Keratinocyte (primary cell): ENCODE data around the gene CYP19A1.

Experiments used
- EZH2 ChIP-seq: IDR thresholded peaks from one replicate; pipeline ENCODE4 v1.6.1; 2012; ENCODE audit warnings: inconsistent platforms, mild to moderate bottlenecking, low read length, moderate library complexity
- TF ChIP-seq, protein P1 (sequence below), 3 experiments: IDR thresholded peaks in 1 of 3; conservative IDR thresholded peaks in 1 of 3; optimal IDR thresholded peaks in 1 of 3; 2 replicates in 2 of 3; 3 replicates in 1 of 3; pipeline versions ENCODE3 to v1.5.1; 2011; ENCODE audit warnings: low read length in 3 of 3, mild to moderate bottlenecking in 3 of 3, moderate library complexity in 2 of 3, control low read depth in 1 of 3, inconsistent platforms in 1 of 3; ENCODE audit not compliant: insufficient read depth in 2 of 3; ENCODE audit errors: extremely low read depth in 1 of 3

DNA sequence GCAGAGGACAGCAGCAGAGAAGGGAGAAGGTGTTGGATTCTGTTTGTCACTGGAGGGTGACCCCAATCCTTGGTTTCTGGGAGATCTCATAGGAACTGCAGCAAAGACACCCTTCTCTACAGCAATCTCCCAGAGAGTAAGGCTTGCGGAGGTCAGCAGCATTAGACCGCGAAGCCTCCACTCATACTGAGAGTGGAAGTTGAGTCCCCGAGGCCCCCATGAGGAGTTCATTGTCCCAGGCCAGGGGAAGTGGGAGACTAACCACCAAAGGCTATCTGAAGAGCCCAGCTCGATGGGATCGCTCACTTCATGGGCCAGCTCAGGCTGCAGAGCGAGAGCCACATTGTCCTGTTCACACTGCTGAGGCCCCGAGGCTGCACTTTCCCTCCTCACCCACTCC, 47.6 kb upstream of the CYP19A1 start:
- TF ChIP-seq, protein P1, sequence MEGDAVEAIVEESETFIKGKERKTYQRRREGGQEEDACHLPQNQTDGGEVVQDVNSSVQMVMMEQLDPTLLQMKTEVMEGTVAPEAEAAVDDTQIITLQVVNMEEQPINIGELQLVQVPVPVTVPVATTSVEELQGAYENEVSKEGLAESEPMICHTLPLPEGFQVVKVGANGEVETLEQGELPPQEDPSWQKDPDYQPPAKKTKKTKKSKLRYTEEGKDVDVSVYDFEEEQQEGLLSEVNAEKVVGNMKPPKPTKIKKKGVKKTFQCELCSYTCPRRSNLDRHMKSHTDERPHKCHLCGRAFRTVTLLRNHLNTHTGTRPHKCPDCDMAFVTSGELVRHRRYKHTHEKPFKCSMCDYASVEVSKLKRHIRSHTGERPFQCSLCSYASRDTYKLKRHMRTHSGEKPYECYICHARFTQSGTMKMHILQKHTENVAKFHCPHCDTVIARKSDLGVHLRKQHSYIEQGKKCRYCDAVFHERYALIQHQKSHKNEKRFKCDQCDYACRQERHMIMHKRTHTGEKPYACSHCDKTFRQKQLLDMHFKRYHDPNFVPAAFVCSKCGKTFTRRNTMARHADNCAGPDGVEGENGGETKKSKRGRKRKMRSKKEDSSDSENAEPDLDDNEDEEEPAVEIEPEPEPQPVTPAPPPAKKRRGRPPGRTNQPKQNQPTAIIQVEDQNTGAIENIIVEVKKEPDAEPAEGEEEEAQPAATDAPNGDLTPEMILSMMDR (optimal IDR thresholded peaks at IDR 0.05 in 1 of 3, IDR thresholded peaks at IDR 0.05 in 1 of 3, conservative IDR thresholded peaks at IDR 0.05 in 1 of 3; ENCODE audit: extremely low read depth in 1 of 3, insufficient read depth in 2 of 3, low read length in 3 of 3) = no peak
- no peak for TF ChIP-seq EZH2
